Uterus (tissue), 2 donors: ENCODE results near the gene C11orf24.

Experiments
- POLR2A ChIP-seq, 2 donors: fragments of 450-650 bp; IDR thresholded peaks; one replicate each; pipeline ENCODE4 v1.6.1; 2016; ENCODE audit warnings: antibody characterized with exemption in 2 of 2, mild to moderate bottlenecking in 1 of 2, moderate library complexity in 1 of 2
- TF ChIP-seq, protein P1 (sequence below), 4 experiments: fragments of 200-600 bp in 2 of 4; fragments of 450-650 bp in 2 of 4; sonication (generic) in 2 of 4; IDR thresholded peaks; one replicate each; pipeline ENCODE4 v1.5.1; 2016 to 2019; ENCODE audit warnings: antibody characterized with exemption in 4 of 4, mild to moderate bottlenecking in 2 of 4, moderate library complexity in 1 of 4

DNA sequence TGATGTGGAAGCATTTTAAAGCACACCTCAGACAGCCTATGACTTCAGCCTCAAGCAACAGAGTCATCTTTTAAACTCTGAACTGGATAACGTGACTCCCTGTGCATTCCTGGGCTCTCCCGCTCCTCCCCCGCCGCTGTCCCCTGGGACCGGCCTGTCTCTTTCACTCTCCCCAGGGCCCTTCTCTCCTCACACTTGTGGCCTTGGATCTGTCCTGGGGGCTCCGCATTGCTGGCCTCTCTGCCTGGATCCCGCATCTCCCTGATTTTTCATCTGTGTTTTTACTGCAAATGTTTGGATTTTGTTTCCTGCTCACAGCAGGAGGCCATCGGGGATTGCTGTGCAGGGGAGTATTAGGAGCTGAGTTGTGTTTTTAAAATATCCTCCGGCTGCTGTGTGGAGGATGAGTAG lies 15.4 kb downstream of the C11orf24 start:
- TF ChIP-seq, protein P1, sequence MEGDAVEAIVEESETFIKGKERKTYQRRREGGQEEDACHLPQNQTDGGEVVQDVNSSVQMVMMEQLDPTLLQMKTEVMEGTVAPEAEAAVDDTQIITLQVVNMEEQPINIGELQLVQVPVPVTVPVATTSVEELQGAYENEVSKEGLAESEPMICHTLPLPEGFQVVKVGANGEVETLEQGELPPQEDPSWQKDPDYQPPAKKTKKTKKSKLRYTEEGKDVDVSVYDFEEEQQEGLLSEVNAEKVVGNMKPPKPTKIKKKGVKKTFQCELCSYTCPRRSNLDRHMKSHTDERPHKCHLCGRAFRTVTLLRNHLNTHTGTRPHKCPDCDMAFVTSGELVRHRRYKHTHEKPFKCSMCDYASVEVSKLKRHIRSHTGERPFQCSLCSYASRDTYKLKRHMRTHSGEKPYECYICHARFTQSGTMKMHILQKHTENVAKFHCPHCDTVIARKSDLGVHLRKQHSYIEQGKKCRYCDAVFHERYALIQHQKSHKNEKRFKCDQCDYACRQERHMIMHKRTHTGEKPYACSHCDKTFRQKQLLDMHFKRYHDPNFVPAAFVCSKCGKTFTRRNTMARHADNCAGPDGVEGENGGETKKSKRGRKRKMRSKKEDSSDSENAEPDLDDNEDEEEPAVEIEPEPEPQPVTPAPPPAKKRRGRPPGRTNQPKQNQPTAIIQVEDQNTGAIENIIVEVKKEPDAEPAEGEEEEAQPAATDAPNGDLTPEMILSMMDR (IDR thresholded peaks at IDR 0.05), result peak in 1 of 4 experiments; percentile 11
- TF ChIP-seq POLR2A (IDR thresholded peaks at IDR 0.05), result no peak
